ENCODE measurements around the gene SCO2.

SCO2 gene

GRCh38 chr22:50479721-50480120, 45.7 kb downstream of the SCO2 start:
- DNase-seq (ENCODE audit: low read depth in 2 of 2), result no peak

GRCh38 chr22:50477923-50478322, 47.5 kb downstream of the SCO2 start:
- DNase-seq (ENCODE audit: low read depth in 2 of 2), result no peak

- no peak for DNase-seq (ENCODE audit: low read depth in 2 of 2)
Observed at GRCh38 chr22:50476868-50477267, 48.5 kb downstream of the SCO2 start.

GRCh38 chr22:50475652-50476002, 49.8 kb downstream of the SCO2 start:
- no peak for DNase-seq (ENCODE audit: low read depth in 2 of 2)

GRCh38 chr22:50474710-50475651, 50.4 kb downstream of the SCO2 start, which contains the start of gene SBF1:
Gene SBF1 (minus strand): TSS chr22:50475035. CDS start chr22:50474840, 195 bp downstream.
- peak; percentile 69 to 74 for DNase-seq (ENCODE audit: low read depth in 2 of 2)

- DNase-seq (ENCODE audit: low read depth in 2 of 2), result no peak
Observed at GRCh38 chr22:50473855-50474671, 51.3 kb downstream of the SCO2 start.

All from stimulated activated CD4-positive, alpha-beta T cell treated with anti-CD3 and anti-CD28 coated beads, Interleukin-1b, Interleukin-23, amount 100 ng/mL, for 1 hour (primary cell).